HG03175 (cell line): Measurements from ENCODE around the gene ESYT2.
A peak's percentile ranks its signal among the peaks of the same experiment; 100 is the strongest.
"Not testable (repeated sequence)": the region's sequence is repeated elsewhere in the genome, so short reads cannot be mapped to it uniquely, and the experiment has no call there.

Experiments used
- ATAC-seq: cut with Tn5 transposase; IDR thresholded peaks from one replicate; pipeline ENCODE4 v1.9.1; 2021; ENCODE audit warnings: mild to moderate bottlenecking, moderate library complexity; ENCODE audit not compliant: unreplicated experiment

ESYT2 gene

DNA sequence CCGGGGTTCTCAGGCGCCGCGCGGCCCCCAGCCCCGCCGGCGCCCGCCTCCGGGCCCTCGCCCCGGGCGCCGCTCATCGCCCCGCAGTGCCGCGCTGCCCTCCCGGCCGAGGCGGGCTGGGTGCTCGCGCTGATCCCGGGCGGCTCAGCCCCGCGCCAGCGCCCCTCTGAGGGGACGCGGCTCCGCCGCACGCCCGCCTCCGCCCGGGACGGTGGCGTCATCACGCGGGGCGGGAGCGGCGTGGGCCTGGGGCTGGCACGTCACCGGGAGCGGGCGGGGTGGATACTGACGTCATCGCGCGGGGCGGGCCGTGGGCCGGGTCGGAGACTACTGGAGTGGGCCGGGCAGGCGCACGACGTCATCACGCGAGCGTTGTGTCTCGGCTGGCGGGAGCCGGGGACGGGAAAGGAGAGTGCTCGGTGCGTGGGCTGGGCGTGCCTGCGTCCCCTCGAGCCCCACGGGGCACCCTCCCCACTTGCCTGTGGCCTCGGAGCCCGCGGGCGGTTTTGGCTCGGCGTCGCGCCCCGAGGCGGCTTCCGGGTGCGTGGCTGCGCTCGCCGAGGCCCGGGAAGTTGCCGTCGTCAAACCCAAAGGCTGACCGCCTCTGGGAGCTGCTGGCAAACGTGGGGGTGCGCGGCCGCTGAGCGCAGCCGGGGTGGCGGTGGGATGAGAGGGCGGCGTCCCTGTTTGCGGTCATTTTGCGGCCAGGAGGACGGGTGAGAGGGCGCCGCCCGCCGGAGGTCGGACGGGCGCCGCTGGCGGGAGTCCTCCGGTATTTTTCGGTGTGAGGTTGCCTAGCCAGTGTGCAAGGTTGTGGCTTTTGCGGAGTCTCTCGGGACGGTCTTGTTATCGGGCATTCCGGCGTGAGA is at the start of gene ESYT2:
Gene ESYT2, minus strand, starts transcription at position 168 of the 869 bp plus-strand sequence. Its CDS starts 91 bp downstream, at position 77.
- ATAC-seq: peak; percentile 84

DNA sequence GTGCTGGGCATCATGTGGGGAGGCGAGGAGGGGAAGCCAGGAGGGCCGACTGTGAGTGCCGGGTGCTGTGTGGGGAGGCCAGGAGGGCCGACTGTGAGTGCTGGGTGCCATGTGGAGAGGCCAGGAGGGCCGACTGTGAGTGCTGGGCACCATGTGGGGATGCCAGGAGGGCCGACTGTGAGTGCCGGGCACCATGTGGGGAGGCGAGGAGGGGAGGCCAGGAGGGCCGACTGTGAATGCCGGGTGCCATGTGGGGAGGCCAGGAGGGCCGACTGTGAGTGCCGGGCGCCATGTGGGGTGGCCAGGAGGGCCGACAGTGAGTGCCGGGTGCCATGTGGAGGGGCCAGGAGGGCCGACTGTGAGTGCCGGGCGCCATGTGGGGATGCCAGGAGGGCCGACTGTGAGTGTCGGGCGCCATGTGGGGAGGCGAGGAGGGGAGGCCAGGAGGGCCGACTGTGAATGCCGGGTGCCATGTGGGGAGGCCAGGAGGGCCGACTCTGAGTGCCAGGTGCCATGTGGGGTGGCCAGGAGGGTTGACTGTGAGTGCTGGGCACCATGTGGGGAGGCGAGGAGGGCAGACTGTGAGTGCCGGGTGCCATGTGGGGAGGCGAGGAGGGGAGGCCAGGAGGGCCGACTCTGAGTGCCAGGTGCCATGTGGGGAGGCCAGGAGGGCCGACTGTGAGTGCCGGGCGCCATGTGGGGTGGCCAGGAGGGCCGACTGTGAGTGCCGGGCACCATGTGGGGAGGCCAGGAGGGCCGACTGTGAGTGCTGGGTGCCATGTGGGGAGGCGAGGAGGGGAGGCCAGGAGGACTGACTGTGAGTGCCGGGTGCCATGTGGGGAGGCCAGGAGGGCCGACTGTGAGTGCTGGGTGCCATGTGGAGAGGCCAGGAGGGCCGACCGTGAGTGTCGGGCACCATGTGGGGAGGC is 49.1 kb upstream of the ESYT2 start:
- not testable (repeated sequence) for ATAC-seq

DNA sequence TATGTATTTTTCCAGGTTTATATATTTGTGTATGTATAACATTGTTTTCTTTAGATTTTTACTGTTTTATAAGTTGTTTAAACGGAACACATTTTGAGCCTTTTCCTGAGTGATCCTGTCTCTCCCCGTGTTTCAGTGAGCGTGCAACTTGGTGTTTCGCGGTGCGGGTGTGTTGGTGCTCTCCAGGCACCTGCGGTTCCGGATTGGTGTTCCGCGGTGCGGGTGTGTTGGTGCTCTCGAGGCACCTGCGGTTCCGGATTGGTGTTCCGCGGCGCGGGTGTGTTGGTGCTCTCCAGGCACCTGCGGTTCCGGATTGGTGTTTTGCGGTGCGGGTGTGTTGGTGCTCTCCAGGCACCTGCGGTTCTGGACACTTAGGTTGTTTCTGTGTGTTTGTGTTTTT is 47.7 kb upstream of the ESYT2 start:
- ATAC-seq: no peak

DNA sequence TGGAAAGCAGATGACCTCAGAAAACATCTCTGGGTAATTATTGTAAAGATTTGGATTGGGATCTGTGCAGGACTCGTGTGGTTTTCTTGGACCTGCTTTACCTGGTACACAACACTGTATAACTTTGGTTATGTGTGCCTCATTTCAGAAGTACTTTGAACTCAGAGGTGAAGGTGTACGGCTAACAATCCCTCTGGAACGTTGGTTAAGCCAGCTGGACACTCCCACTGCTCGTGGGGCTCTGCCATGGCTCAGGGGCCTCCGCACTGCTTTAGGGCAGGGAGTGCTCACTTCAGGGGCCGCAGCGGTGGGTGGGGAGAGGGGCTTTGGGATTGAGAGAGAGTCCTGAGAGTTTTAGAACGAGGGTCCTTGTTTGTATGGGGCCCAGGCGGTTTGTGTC is 40.6 kb upstream of the ESYT2 start:
- no peak for ATAC-seq

DNA sequence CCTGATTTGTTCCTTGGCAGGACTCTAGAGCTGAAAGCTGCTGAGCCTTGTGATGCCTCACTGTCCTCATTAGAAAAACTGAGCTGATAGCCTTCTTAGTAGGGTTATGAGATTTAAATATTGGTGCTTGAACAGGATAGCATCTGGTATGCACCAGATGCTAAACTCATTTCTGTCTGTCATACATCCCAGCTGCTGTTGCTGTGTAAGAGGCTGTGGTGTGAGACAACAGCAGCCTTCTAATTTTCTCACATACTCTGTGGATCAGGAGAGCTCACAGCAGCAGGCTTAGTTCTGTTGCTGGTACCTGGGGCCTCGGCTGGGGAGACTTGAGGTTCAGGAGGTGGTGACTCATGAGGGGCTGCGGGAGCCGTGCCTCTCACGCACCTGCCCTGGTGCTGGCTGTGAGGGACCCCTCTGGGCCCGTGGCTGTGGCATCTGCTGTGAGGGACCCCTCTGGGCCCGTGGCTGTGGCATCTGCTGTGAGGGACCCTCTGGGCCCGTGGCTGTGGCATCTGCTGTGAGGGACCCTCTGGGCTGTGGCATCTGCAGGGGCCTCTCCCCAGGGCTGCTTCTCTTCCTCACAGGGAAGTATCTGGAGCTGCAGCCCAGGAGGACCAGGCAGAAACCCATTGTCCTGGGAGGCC is 39.6 kb upstream of the ESYT2 start:
- ATAC-seq: no peak

GRCh38 chr7:158867214-158867984 is 38.1 kb upstream of the ESYT2 start:
- no peak for ATAC-seq

DNA sequence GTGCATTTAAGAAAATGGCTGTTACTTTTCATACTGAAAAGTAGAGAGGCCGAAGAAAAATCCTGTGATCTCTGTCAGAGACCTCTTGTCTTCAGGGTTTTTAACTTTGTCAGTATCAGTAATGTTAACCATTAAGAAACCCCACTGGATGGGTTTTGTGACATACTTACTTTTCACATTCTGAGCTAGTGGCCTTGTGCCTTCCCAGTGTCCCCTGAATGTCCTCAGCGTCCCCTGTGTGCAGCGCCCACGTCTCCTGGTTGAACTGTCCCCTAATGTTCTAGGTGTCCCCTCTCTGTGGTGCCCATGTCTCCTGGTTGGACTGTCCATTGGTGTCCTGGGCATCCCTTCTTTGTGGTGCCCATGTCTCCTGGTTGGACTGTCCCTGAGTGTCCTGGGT is 36.7 kb upstream of the ESYT2 start:
- no peak for ATAC-seq

GRCh38 chr7:158865462-158865922 is 36.2 kb upstream of the ESYT2 start:
- ATAC-seq: no peak

- ATAC-seq: no peak
Observed at GRCh38 chr7:158864833-158865232, 35.5 kb upstream of the ESYT2 start.

GRCh38 chr7:158864507-158864820 is 35.2 kb upstream of the ESYT2 start:
- no peak for ATAC-seq

- peak; percentile 29 for ATAC-seq
Observed at GRCh38 chr7:158863611-158864506, 34.5 kb upstream of the ESYT2 start.

GRCh38 chr7:158862985-158863610 is 33.8 kb upstream of the ESYT2 start:
- peak; percentile 62 for ATAC-seq

GRCh38 chr7:158861936-158862704 is 32.8 kb upstream of the ESYT2 start:
- no peak for ATAC-seq

DNA sequence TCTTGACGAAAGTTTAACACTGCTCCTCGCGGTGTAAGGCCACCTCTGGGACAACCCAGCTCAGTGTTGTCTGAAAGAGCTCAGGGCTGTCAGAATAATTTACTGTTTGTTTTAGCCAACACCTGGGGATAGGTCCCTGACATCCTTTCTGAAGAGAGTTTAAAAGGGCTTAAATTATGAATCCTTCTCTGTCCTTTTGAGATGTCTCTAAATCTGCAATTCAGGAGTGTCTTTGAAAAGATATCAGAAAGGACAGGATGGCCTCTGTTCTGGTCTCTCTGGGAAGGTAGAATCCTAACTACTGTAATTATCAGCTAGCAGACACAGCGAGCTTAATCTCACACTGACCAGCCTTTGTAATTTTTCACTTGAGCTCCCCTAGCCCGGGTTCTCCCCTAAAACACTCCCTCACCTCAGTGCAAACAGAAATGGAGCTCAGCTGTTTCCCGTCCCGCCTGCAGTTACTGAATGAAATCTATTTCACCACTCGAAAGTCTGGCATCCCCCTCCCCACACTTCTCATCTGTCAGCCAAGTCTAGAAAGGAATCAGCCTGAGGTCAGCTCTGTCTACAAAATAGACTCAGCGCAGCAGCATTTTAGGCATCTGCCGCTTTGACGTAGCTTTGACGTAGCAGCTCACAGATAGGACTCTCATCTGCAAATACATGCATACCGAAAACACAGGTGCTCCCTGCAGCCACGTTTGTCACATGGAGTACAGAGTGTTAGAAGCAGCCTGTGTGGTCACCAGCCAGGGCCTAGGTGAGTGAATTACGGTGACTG is 31.9 kb upstream of the ESYT2 start:
- ATAC-seq: no peak

- ATAC-seq: no peak
Observed at GRCh38 chr7:158860394-158860793, 31.1 kb upstream of the ESYT2 start.

DNA sequence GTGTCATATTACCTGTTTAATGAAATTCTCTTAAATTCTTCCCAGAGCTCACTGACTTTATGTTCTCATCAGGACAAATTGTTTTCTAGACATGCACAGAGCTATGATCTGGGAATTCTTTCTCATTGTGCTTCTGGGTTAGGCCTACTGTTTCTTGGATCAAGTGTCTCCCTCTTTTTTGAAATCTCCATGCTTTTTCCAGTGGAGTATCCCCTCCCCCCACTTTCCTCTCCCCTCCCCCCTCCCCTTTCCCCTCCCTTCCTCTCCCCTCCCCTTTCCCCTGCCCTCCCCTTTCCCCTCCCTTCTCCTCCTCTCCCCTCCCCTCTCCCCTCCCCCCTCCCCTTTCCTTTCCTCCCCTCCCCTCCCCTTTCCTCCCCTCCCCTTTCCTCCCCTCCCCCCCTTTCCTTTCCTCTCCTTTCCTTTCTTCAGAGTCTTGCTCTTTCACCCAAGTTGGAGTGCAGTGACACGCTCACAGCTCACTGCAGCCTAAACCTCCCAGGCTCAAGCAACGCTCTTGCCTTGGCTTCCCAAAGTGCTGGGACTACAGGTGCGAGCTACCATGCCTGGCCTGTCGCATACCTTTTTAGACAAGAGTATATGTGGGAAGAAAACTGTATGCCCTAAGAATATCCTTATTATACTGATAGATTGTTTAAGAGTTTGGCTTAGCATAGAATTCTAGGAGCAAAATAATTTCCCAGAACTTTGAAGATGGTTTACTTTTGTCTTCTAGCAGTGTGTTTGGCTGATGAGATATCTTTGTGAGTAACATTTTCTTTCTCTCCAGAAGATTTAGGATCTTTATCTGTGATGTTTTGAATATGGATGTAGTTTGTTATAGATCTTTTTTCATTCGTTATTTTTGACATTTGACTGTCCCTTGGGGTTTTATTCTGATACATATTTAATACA is 29.5 kb upstream of the ESYT2 start:
- ATAC-seq: no peak
